ENCODE results near the gene FBF1.

FBF1 gene

DNA sequence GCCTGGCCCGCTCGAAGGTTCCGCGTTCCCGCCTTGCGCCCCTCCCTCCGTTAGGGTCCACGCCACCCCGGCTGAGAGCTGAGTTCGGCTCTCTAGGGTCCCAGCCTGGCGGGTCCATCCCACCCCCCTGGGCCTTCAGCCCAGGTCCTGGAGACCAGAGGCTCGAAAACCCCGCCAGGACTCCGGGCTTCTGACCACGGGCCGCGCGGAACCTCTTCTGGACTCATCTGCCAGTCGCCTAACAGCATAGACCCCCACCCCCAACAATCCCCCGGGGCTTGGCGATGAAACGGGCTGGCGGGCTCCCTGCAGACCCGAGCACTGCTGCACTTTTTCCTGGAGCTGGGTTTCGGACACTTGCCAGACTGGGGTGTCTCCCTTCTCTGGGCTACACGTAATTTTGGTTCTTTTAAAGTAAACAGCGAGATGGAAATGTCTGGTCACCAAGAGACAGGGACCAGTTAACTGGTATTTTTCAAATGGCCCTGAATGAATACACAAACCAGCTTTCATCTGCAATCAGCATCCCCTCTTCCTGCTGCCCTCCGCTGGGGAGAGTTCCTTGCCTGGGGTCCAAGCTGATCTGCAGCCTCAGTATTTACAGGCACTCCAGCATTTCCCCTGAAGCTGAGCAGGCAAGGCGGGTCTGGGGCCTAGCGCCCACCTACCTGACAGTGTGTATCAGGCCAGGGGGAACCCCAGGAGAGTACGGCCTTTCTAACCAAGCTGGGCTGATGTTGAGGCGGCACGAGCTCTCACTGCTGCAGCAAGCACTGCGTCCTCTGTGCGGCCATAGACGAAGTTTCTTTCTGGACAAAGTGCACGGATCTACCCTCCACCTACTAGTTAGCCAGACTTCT lies 43.5 kb downstream of the FBF1 start:
- no peak for DNase-seq (ENCODE audit: low read depth)
- H3K4me3 ChIP-seq (ENCODE audit: low read depth, low read length), result peak overlapping the region; percentile 61
- TF ChIP-seq, protein P1, sequence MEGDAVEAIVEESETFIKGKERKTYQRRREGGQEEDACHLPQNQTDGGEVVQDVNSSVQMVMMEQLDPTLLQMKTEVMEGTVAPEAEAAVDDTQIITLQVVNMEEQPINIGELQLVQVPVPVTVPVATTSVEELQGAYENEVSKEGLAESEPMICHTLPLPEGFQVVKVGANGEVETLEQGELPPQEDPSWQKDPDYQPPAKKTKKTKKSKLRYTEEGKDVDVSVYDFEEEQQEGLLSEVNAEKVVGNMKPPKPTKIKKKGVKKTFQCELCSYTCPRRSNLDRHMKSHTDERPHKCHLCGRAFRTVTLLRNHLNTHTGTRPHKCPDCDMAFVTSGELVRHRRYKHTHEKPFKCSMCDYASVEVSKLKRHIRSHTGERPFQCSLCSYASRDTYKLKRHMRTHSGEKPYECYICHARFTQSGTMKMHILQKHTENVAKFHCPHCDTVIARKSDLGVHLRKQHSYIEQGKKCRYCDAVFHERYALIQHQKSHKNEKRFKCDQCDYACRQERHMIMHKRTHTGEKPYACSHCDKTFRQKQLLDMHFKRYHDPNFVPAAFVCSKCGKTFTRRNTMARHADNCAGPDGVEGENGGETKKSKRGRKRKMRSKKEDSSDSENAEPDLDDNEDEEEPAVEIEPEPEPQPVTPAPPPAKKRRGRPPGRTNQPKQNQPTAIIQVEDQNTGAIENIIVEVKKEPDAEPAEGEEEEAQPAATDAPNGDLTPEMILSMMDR (IDR thresholded peaks at IDR 0.05; ENCODE audit: low read depth, low read length, missing control alignments), result no peak
- in situ Hi-C loops (cut with HindIII; ENCODE audit: low sequenced_read_pairs), result no loop called here

DNA sequence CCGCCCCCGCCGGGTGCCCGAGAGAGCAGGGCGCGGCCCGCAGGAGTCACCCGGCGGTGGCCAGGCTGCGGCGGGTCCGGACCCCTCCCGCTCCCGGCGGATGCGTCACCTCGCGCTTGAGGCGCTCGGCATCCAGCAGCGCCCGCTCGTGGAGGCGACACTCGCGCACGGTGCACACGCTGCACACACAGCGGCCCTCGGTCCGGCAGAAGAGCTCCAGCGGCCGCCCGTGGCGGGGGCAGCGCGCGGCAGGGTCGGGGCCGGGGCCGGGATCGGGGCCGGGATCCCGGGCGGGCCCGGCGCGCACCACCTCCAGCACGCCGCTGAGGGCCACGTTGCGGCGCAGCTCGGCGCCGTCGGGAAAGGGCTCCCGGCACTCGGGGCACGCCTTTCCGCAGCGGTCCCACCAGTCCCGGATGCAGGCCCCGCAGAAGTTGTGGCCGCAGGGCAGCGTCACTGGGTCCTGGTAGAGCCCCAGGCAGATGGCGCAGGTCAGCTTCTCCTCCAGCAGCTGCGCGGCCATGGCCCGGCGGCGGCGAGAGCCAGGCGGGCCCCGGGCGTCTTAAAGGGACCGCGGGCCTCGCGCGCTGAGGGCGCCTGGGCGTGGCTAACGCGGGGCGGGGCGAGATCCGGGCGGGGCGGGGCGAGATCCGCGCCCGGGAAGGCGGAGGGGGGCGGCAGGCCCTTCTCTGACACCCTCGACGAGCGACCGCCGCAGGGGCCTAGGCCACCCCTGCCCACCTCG lies 44.3 kb downstream of the FBF1 start, which contains the start of gene TRIM65:
Gene TRIM65, minus strand, starts transcription at position 537 of the 745 bp plus-strand sequence. Its CDS starts 14 bp downstream, at position 523.
- no peak for DNase-seq (ENCODE audit: low read depth)
- in situ Hi-C loops (cut with HindIII; ENCODE audit: low sequenced_read_pairs), result no loop called here
- peak within 1 kb of the TSS; percentile 61 for H3K4me3 ChIP-seq (ENCODE audit: low read depth, low read length)
- TF ChIP-seq, protein P1 (IDR thresholded peaks at IDR 0.05; ENCODE audit: low read depth, low read length, missing control alignments), result no peak

DNA sequence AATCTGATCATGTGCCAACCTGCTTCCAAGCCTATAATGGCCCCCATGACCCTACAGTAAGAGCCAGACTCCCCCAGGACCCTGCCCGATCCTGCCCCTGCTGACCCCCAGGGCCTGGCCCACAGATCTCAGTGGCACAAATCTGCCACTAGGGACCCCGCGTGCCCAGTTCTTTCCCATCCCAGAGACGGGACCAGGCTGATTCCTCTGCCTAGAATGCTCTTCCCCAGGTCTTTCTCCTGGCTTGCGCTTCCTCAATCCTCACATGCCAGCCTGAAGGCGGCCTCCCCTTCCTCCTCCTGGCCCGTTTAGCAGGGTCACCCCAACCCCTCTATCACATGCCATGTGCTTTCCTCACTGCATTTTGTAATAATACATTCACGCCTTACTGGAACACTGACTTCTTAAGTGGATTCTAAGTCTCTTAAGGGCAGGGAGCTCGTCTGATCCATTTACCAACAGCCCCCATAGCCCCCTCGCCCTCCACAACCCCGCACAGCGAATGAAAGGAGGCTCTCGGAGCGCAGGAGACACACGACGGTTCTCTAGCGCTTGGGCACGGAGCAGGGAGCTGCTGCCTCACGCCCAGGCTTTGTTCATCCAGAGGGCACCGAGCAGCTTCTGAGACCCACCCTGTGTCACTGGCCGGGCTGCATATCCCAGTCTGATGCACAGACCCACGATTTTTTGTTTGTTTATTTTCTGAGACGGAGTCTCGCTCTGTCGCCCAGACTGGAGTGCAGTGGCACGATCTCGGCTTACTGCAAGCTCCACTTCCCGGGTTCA lies 45.3 kb downstream of the FBF1 start:
- TF ChIP-seq, protein P1 (IDR thresholded peaks at IDR 0.05; ENCODE audit: low read depth, low read length, missing control alignments), result peak; percentile 45
- in situ Hi-C loops (cut with HindIII; ENCODE audit: low sequenced_read_pairs), result no loop called here
- no peak for DNase-seq (ENCODE audit: low read depth)
- H3K4me3 ChIP-seq (ENCODE audit: low read depth, low read length), result peak overlapping the region; percentile 61

DNA sequence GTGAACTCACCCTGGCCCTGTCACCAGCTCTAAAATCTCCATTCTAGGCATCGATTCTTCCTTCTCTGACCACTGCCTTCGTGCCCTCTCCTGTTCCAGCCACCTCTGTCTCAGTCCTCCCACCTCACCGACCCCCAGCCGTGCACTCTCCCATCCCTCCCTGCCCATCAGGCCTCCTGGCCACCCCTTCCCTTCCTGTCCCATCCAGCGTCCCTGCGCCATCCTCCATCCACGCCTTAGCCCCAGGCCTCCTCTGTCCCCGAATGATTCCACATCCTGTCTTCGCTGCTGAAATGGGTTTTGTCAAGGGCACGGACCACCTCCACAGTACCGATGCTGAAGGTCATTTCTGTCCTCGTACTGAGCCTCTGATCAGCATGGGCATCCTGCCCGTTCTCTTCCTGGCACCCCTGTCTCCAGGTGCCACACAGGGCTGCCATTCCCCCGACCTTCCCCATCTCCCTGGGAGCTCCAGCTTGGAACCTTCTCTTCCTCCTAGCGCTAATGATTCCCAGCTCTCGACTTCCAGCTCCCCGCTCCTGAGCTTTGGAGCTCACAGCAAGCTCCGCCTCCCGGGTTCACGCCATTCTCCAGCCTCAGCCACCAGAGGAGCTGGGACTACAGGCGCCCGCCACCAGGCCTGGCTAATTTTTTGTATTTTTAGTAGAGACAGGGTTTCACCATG lies 46.7 kb downstream of the FBF1 start:
- no peak for DNase-seq (ENCODE audit: low read depth)
- TF ChIP-seq, protein P1 (IDR thresholded peaks at IDR 0.05; ENCODE audit: low read depth, low read length, missing control alignments), result no peak
- no peak overlapping the region for H3K4me3 ChIP-seq (ENCODE audit: low read depth, low read length)
- in situ Hi-C loops (cut with HindIII; ENCODE audit: low sequenced_read_pairs), result no loop called here

DNA sequence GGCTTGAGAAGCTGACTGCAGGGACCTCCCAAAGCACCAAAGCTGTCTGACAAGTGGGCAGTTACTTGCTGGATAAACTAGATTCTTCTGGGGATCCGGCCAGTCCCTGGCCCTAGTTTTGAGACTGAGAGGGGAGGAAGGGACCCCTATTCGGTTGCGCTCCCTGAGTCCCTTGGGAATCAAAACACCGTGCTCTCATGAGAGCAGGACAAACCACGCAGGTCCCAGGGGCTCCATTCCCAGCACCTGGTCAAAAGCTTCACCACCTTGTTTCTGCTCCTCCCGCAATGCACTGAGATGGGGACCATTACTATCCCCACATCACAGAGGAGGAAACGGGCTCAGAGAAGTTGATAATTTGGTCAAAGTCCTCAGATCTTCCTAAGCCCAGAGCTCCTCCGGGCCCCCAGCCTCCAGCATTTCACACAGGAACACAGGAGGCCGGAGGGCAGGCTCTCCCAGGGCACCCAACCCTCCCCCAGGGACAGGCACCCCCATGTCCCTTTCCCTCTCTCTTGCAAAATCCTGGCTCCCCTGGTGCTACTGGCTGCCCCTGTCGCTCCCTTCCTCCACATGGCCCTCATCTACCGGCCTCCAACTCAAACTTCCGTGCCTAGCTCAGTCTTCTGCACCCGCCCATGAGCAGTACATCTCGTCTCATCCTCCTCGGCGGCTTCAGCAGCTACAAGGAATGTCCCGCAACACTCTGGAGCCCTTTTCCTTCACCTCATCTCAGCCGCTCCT lies 47.4 kb downstream of the FBF1 start:
- DNase-seq (ENCODE audit: low read depth), result no peak
- H3K4me3 ChIP-seq (ENCODE audit: low read depth, low read length), result no peak overlapping the region
- in situ Hi-C loops (cut with HindIII; ENCODE audit: low sequenced_read_pairs), result no loop called here
- TF ChIP-seq, protein P1 (IDR thresholded peaks at IDR 0.05; ENCODE audit: low read depth, low read length, missing control alignments), result no peak

Data from astrocyte of the cerebellum (primary cell).